ENCODE data around the gene BTBD2. TPM values are rescaled to one million over a fixed set of nuclear protein-coding genes. Genes with fewer than 3 reads are reported as not detected.

BTBD2 gene
- total and polyA plus RNA-seq, 10 of the 15 experiments (the other 5 are each of a cell fraction or from before 2014, with no cell fraction given) = 0.13 to 66.2 (median 10.4) TPM

DNA sequence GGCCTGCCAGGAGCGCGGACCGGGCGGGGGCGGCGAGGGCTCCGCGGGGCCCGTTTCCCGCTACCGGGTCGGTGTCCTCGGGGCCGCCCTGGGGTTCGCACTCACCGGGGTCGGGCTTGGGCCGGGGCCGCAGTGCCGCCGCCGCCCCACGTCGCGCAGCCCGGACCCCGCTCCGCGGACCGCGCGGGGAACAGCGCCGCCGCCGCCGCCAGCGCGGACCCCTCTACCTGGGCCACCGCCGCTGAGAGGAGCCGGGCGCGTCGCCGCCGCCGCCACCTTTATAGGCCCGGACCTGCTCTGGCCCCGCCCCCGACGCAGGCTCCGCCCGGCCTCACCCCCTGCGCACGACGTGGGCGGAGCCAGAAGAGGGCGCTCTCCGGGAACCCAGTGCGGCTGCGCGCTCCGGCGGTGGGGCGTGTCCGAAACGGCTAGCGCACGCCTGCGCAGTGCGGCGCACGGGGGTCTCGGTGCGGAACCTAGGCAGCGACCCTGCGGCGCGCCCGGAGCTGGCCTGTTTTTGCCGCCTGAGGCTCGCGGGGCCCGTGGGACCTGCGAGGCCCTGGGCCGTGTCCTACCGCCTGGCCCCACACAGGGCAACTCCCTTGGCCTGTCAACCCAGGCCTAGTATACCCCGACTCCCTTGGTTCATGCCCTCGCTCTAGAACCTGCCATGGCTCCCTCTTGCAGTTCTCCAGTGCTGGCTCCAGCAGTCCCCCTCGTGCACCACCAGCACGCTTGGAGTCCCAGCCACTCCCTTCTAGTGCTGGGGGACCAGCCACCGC is 35.7 kb upstream of the BTBD2 start, which contains the start of gene MKNK2 (continued):
- TF ChIP-seq E4F1 (IDR thresholded peaks at IDR 0.05; ENCODE audit: borderline replicate concordance, partially characterized antibody) (no peak), POLR2A (IDR thresholded peaks at IDR 0.05; ENCODE audit: low read depth, low read length) (peak; percentile 98), ASH2L (IDR thresholded peaks at IDR 0.05; ENCODE audit: borderline replicate concordance, low read depth) (no peak), TBL1XR1 (IDR thresholded peaks at IDR 0.05; ENCODE audit: low read depth, low read length) (no peak), POLR2AphosphoS5 (IDR thresholded peaks at IDR 0.05; ENCODE audit: low read length) (peak; percentile 99), MTA2 (IDR thresholded peaks at IDR 0.05; ENCODE audit: low read depth) (no peak), RFX5 (IDR thresholded peaks at IDR 0.05; ENCODE audit: low read depth, low read length) (no peak), CBFB (IDR thresholded peaks at IDR 0.05; ENCODE audit: low read depth) (peak; percentile 68), STAT3 (IDR thresholded peaks at IDR 0.05; ENCODE audit: low read depth, low read length) (no peak), SREBF1 (IDR thresholded peaks at IDR 0.05; ENCODE audit: low read length) (no peak), POLR2AphosphoS2 (IDR thresholded peaks at IDR 0.05; ENCODE audit: low read depth, low read length) (peak; percentile 99), ZZZ3 (IDR thresholded peaks at IDR 0.05; ENCODE audit: control insufficient read depth, insufficient read length, low read depth) (no peak), RAD51 (IDR thresholded peaks at IDR 0.05) (no peak), NKRF (conservative IDR thresholded peaks at IDR 0.05) (peak; percentile 94), PAX8 (IDR thresholded peaks at IDR 0.05) (no peak)
- TF ChIP-seq, protein P1, sequence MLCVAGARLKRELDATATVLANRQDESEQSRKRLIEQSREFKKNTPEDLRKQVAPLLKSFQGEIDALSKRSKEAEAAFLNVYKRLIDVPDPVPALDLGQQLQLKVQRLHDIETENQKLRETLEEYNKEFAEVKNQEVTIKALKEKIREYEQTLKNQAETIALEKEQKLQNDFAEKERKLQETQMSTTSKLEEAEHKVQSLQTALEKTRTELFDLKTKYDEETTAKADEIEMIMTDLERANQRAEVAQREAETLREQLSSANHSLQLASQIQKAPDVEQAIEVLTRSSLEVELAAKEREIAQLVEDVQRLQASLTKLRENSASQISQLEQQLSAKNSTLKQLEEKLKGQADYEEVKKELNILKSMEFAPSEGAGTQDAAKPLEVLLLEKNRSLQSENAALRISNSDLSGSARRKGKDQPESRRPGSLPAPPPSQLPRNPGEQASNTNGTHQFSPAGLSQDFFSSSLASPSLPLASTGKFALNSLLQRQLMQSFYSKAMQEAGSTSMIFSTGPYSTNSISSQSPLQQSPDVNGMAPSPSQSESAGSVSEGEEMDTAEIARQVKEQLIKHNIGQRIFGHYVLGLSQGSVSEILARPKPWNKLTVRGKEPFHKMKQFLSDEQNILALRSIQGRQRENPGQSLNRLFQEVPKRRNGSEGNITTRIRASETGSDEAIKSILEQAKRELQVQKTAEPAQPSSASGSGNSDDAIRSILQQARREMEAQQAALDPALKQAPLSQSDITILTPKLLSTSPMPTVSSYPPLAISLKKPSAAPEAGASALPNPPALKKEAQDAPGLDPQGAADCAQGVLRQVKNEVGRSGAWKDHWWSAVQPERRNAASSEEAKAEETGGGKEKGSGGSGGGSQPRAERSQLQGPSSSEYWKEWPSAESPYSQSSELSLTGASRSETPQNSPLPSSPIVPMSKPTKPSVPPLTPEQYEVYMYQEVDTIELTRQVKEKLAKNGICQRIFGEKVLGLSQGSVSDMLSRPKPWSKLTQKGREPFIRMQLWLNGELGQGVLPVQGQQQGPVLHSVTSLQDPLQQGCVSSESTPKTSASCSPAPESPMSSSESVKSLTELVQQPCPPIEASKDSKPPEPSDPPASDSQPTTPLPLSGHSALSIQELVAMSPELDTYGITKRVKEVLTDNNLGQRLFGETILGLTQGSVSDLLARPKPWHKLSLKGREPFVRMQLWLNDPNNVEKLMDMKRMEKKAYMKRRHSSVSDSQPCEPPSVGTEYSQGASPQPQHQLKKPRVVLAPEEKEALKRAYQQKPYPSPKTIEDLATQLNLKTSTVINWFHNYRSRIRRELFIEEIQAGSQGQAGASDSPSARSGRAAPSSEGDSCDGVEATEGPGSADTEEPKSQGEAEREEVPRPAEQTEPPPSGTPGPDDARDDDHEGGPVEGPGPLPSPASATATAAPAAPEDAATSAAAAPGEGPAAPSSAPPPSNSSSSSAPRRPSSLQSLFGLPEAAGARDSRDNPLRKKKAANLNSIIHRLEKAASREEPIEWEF (IDR thresholded peaks at IDR 0.05; ENCODE audit: insufficient replicate concordance, low read depth, low read length) = no peak
- TF ChIP-seq, protein P2, sequence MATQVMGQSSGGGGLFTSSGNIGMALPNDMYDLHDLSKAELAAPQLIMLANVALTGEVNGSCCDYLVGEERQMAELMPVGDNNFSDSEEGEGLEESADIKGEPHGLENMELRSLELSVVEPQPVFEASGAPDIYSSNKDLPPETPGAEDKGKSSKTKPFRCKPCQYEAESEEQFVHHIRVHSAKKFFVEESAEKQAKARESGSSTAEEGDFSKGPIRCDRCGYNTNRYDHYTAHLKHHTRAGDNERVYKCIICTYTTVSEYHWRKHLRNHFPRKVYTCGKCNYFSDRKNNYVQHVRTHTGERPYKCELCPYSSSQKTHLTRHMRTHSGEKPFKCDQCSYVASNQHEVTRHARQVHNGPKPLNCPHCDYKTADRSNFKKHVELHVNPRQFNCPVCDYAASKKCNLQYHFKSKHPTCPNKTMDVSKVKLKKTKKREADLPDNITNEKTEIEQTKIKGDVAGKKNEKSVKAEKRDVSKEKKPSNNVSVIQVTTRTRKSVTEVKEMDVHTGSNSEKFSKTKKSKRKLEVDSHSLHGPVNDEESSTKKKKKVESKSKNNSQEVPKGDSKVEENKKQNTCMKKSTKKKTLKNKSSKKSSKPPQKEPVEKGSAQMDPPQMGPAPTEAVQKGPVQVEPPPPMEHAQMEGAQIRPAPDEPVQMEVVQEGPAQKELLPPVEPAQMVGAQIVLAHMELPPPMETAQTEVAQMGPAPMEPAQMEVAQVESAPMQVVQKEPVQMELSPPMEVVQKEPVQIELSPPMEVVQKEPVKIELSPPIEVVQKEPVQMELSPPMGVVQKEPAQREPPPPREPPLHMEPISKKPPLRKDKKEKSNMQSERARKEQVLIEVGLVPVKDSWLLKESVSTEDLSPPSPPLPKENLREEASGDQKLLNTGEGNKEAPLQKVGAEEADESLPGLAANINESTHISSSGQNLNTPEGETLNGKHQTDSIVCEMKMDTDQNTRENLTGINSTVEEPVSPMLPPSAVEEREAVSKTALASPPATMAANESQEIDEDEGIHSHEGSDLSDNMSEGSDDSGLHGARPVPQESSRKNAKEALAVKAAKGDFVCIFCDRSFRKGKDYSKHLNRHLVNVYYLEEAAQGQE (IDR thresholded peaks at IDR 0.05; ENCODE audit: low read depth, low read length) = no peak; the same call in 1 of the 2 replicates
